Activated CD4-positive, alpha-beta T cell treated with anti-CD3 and anti-CD28 coated beads for 24 hours (primary cell): ENCODE measurements around the gene AKAP6.

Experiments used
- DNase-seq, 2 donors: peaks; one replicate each; pipeline ENCODE4 v3.0.0-alpha.2; 2020; ENCODE audit warnings: low read depth in 2 of 2

Gene AKAP6

DNA sequence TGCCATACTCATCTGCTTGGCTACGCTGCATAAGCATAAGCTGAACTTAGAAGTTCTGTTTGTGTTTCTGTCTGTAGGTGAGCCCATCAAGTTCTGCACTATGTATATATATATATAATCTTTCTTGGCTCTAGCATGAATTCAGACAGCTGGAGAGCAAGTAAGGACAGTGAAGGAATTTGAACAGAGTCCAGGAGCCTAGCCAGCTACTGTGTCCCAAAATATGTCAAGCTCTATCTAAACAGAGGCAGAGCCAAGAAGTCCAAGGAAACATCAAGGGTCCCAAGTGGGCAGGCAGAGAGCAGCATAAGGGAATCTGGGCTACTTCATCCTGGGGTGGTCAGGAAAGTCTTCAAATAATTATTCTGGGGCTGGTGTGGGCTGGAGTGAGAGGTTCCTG lies 491.1 kb downstream of the AKAP6 start:
- no peak for DNase-seq

DNA sequence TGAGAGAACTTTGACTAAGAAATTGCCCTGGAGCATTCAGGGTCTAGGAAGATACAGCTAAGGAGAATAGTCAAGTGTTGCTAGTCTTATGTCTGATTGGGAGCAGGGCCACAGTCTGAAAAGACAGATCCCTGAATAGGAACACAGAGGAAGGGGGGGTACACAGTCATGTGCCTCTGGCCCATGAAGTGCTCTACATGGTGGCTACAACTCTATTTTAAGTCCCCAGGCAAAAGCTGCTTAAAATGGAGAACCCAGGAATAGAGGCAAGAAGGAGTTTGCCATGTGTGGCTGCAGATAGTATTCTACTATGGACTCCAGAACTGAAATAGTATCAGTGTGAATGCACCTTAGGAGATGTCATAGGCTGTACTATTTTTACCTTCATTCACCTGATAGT lies 491.6 kb downstream of the AKAP6 start:
- DNase-seq, result no peak

DNA sequence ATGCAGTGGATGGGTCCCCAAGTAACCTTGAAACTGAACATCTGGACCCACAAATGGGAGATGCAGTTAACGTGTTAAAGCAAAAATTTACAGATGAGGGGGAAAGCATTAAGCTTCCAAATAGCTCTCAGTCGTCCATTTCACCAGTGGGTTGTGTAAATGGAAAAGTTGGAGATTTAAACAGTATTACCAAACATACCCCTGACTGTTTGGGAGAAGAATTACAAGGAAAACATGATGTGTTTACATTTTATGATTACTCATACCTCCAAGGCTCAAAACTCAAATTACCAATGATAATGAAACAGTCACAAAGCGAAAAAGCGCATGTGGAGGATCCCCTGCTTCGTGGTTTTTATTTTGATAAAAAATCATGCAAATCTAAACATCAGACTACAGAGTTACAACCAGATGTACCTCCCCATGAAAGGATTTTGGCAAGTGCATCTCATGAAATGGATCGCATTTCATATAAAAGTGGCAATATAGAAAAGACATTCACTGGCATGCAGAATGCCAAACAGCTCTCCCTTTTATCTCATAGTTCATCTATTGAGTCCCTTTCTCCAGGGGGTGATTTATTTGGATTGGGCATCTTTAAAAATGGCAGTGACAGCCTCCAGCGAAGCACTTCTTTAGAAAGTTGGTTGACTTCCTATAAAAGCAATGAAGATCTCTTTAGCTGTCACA lies 493.0 kb downstream of the AKAP6 start:
- DNase-seq, result no peak

DNA sequence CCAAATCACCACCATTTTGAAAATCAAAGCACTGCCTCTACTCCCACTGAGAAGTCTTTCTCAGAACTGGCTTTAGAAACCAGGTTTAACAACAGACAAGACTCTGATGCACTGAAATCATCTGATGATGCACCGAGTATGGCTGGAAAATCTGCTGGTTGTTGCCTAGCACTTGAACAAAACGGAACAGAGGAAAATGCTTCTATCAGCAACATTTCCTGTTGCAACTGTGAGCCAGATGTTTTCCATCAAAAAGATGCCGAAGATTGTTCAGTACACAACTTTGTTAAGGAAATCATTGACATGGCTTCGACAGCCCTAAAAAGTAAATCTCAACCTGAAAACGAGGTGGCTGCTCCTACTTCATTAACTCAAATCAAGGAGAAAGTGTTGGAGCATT lies 494.6 kb downstream of the AKAP6 start:
- DNase-seq, result no peak

DNA sequence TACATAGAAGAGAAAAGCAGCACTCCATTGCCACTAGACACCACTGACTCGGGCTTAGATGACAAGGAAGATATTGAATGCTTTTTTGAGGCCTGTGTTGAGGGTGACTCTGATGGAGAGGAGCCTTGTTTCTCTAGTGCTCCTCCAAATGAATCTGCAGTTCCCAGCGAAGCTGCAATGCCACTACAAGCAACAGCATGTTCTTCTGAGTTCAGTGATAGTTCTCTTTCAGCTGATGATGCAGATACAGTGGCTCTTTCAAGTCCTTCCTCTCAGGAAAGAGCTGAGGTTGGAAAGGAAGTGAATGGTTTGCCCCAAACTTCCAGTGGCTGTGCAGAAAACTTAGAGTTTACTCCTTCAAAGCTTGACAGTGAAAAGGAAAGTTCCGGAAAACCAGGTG lies 495.1 kb downstream of the AKAP6 start:
- no peak for DNase-seq

GRCh38 chr14:32825058-32825457 lies 496.0 kb downstream of the AKAP6 start:
- no peak for DNase-seq

- DNase-seq, result no peak
Observed at GRCh38 chr14:32826404-32827082, 497.4 kb downstream of the AKAP6 start.

DNA sequence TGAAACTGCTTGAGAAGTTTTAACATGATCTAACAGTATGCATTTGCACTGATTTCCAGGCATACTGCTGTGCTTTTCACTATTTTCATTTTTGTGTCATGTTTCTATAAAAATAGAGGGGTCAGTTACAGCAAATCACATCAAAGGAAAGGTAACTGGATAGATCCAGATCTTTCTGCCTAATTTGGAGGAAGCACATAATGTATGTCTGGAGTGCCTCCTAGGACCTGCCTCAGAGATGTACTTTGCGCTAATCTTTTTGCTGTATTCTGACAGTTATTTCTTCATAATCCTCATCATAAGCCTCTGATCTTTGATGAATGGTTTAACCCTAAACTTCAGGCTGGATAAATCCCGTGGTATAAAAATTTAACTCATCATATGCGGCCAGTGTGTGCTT lies 498.4 kb downstream of the AKAP6 start:
- no peak for DNase-seq

- no peak for DNase-seq
Observed at GRCh38 chr14:32835924-32836323, 506.8 kb downstream of the AKAP6 start.

- DNase-seq, result no peak
Observed at GRCh38 chr14:32841698-32842097, 512.6 kb downstream of the AKAP6 start.

DNA sequence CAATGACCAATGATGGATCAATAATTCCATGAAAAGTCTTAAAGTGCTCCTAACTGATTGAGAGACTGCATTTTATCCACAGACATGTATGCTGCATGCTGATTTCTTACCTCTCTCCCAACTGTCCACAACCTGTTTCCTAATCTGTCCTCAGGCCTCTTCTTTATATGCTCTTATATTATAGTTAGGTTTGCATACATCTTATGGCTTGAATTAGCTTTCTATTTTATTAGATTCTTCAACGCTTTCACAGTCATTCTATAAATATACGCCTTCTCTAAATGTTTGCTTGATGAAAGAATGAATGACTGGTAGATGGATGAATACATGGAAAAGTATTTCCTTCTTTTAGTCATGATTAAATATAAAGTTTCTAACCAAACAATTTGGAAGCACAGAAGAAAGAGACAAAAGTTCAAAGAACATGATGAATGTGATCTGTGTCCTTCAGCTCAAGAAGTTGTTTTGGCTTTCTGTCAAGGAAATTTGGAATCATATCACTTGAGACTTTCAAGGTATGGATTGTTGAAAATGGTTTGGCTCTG lies 517.8 kb downstream of the AKAP6 start:
- DNase-seq, result no peak

DNA sequence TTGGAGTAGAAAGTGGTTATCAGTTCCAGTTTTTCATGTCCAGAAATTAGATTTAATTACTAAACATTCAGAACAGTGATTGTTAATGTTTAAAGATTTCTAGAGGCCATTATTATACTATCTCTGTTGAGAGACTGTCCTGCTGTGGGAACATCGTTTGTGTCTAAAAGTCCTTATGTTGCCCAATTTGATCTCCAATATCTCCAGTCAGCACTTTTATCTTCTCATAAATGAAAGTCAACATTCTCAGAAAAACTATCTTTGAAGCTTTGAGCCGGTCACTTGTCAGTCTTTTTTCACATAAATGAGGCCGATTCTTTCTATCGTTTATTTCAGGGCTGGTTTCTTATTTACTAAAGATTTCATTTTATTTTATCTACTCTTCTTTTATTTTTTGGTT lies 518.8 kb downstream of the AKAP6 start:
- no peak for DNase-seq

- DNase-seq, result no peak
Observed at GRCh38 chr14:32865827-32866376, 536.8 kb downstream of the AKAP6 start.

GRCh38 chr14:32883188-32883587 lies 554.1 kb downstream of the AKAP6 start:
- no peak for DNase-seq
